Stimulated activated CD4-positive, alpha-beta T cell treated with anti-CD3 and anti-CD28 coated beads, TNF-alpha, amount 100 ng/mL, for 1 hour (primary cell): Measurements from ENCODE around the gene LIN7B.

Experiments
- DNase-seq, 3 donors: peaks; one replicate each; pipeline ENCODE4 v3.0.0-alpha.2; 2020; ENCODE audit warnings: low read depth in 3 of 3, low spot score in 1 of 3

Gene LIN7B

DNA sequence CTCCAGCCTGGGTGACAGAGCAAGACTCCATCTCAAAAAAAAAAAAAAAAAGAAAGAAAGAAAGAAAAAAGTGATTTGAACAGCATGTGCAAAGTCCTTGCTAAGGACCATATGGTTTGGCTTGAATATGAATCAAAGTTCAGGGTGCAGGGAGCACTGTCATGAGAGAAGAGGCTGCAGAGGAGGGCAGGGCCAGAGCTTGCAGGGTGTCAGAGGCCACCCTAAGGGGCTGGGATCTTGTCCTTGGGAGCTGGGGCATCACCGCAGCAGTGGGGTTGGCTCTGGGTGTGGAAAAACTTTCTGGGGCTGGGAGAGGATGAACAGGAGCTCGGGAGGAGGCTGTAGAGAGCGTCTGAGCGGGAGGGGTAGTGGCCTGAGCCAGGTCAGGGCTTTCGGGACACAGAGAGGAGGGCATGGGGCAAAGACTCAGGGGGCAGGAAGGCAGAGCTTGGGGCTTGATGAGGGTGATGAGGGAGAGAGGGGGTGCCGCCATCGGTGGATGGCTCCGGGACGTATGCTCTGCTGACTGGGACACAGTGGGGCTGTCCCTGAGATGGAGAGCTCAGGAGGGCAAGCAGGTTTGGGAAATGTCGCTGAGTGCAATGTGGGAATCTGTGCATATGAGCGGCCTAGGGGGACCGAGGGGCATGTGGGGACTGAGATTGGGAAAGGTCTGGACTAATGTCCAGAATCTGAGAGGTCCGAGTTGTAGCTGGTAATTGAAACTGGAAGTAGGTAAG lies 46.5 kb downstream of the LIN7B start:
- DNase-seq, result no peak

GRCh38 chr19:49161987-49162386 lies 47.8 kb downstream of the LIN7B start:
- DNase-seq, result no peak

GRCh38 chr19:49165111-49165750 lies 51.1 kb downstream of the LIN7B start:
- DNase-seq, result no peak

GRCh38 chr19:49165865-49166301 lies 51.7 kb downstream of the LIN7B start:
- DNase-seq, result no peak

DNA sequence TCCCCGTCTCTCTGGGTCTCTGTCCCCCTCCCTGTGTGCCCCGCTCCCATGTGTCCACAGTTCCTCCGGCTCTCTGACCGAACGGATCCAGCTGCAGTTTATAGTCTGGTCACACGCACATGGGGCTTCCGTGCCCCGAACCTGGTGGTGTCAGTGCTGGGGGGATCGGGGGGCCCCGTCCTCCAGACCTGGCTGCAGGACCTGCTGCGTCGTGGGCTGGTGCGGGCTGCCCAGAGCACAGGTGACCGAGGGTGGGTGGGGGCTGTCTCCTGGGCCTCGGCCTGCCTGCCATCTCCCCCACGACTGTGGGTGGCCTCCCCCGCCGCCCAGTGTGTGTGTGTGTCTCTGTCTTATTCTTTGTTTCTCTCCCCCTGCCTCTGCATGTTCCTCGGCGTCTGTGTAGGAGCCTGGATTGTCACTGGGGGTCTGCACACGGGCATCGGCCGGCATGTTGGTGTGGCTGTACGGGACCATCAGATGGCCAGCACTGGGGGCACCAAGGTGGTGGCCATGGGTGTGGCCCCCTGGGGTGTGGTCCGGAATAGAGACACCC lies 53.8 kb downstream of the LIN7B start:
- DNase-seq, result no peak
